Sigmoid colon (tissue), 7 donors: ENCODE measurements around the gene GAS2L1. TPM values are rescaled to one million over a fixed set of nuclear protein-coding genes. Genes with fewer than 3 reads are reported as not detected.

Source experiments
- DNase-seq: peaks from one replicate; pipeline ENCODE4 v3.0.0-alpha.2; 2019
- H3K27ac ChIP-seq, 4 donors: fragments of 200-600 bp; sonication (generic); one replicate each; pipeline ENCODE4 v1.5.1; 2016 to 2019; ENCODE audit warnings: mild to moderate bottlenecking in 1 of 4
- H3K27me3 ChIP-seq, 3 donors: fragments of 200-600 bp; sonication (generic); one replicate each; pipeline ENCODE4 v1.5.1; 2019; ENCODE audit warnings: mild to moderate bottlenecking in 1 of 3
- H3K36me3 ChIP-seq, 4 donors: fragments of 200-600 bp; sonication (generic); one replicate each; pipeline ENCODE4 v1.5.1; 2016 to 2019
- H3K4me1 ChIP-seq, 4 donors: fragments of 200-600 bp; sonication (generic); one replicate each; pipeline ENCODE4 v1.5.1; 2017 to 2019
- H3K4me3 ChIP-seq, 4 donors: fragments of 200-600 bp; sonication (generic); one replicate each; pipeline ENCODE4 v1.5.1; 2017 to 2019; ENCODE audit warnings: mild to moderate bottlenecking in 2 of 4, moderate library complexity in 1 of 4
- H3K9me3 ChIP-seq, 4 donors: fragments of 200-600 bp in 3 of 4; sonication (generic) in 3 of 4; one replicate each; pipeline versions ENCODE4 v1.5.1 to v1.6.1; 2013 to 2019
- EP300 ChIP-seq, 4 donors: sonication (generic); formaldehyde crosslinking; IDR thresholded peaks; one replicate each; pipeline ENCODE4 v1.6.1; 2017; ENCODE audit warnings: antibody characterized with exemption in 4 of 4
- POLR2A ChIP-seq, 2 donors: fragments of 450-650 bp; IDR thresholded peaks; one replicate each; pipeline ENCODE4 v1.6.1; 2016; ENCODE audit warnings: antibody characterized with exemption in 2 of 2, mild to moderate bottlenecking in 2 of 2, moderate library complexity in 2 of 2
- POLR2AphosphoS5 ChIP-seq, 4 donors: sonication (generic); formaldehyde crosslinking; IDR thresholded peaks; one replicate each; pipeline ENCODE4 v1.6.1; 2017; ENCODE audit warnings: antibody characterized with exemption in 4 of 4
- WGBS, 2 donors: extraction: QIAGEN DNeasy Blood & Tissue Kit; methylation state at CpG; one replicate each; pipeline ENCODE4 v1.1.7; 2013; 5-methylcytosine and 5-hydroxymethylcytosine counted together
- intact Hi-C: fragments of 100-400 bp; cut with DNase I; formaldehyde crosslinking; loops from one replicate; pipeline ENCODE4 v1.15.1; 2023
- polyA plus RNA-seq, 3 donors: library from polyadenylated mRNA; stranded (reverse); fragments of 200-250 nt; gene quantifications; one replicate each; pipeline ENCODE4 v1.2.3, GENCODE V29; 2013
- total RNA-seq, 4 donors: library from RNA; depleted of rRNA; stranded (reverse); fragments of >200 nt; gene quantifications; one replicate each; pipeline ENCODE4 v1.1.0, GENCODE V29; 2016
- TF ChIP-seq, protein P1 (sequence below), 4 experiments: fragments of 450-650 bp in 3 of 4; fragments of 200-600 bp in 1 of 4; IDR thresholded peaks; one replicate each; pipeline ENCODE4 v1.5.1; 2016 to 2019; ENCODE audit warnings: antibody characterized with exemption in 4 of 4, mild to moderate bottlenecking in 3 of 4, moderate library complexity in 2 of 4
- donor health status: healthy with polysubstance abuse.
- donor health status: Bipolar disorder and iron deficiency.
- donor health status: healthy.

GAS2L1 gene
- total and polyA plus RNA-seq, 7 donors = 12.0 to 27.5 (median 22.1) TPM

DNA sequence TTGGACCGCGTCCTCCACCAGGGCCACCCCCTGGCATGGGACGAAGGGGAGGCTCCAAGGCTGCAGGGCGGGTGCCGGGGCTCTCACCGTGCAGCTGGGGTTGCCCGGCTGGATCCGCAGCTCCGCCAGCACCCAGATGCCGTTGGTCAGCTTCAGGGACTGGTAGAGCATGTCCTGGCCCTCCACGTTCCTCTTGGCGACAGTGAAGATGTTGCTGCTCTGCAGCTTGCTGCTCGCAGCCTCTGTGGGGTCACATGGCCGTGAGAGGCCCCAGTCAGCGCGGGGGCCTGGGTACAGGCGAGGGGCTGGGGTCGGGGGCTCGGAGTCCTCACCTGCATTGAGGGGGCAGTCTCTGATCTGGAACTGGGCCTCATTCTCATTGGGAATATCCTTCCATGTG, 23.8 kb downstream of the GAS2L1 start:
- Histone ChIP-seq H3K27ac (no peak overlapping the region), H3K4me3 (no peak overlapping the region), H3K4me1 (peaks cover 0 to 16% (median 0%) of the 10 kb centered on the region in 4 donors), H3K36me3 (peaks cover 0 to 87% (median 38%) of the 10 kb centered on the region in 4 donors), H3K9me3 (no peaks in the 10 kb centered on the region), H3K27me3 (no peaks in the 10 kb centered on the region)
- TF ChIP-seq POLR2A (IDR thresholded peaks at IDR 0.05) (no peak), EP300 (IDR thresholded peaks at IDR 0.05) (no peak), POLR2AphosphoS5 (IDR thresholded peaks at IDR 0.05) (no peak)
- TF ChIP-seq, protein P1, sequence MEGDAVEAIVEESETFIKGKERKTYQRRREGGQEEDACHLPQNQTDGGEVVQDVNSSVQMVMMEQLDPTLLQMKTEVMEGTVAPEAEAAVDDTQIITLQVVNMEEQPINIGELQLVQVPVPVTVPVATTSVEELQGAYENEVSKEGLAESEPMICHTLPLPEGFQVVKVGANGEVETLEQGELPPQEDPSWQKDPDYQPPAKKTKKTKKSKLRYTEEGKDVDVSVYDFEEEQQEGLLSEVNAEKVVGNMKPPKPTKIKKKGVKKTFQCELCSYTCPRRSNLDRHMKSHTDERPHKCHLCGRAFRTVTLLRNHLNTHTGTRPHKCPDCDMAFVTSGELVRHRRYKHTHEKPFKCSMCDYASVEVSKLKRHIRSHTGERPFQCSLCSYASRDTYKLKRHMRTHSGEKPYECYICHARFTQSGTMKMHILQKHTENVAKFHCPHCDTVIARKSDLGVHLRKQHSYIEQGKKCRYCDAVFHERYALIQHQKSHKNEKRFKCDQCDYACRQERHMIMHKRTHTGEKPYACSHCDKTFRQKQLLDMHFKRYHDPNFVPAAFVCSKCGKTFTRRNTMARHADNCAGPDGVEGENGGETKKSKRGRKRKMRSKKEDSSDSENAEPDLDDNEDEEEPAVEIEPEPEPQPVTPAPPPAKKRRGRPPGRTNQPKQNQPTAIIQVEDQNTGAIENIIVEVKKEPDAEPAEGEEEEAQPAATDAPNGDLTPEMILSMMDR (IDR thresholded peaks at IDR 0.05) = no peak
- intact Hi-C loops = no loop called here
- 93 to 96% methylated on average over 19 of the region's 19 CpGs for WGBS, 2 donors
- no peak for DNase-seq

DNA sequence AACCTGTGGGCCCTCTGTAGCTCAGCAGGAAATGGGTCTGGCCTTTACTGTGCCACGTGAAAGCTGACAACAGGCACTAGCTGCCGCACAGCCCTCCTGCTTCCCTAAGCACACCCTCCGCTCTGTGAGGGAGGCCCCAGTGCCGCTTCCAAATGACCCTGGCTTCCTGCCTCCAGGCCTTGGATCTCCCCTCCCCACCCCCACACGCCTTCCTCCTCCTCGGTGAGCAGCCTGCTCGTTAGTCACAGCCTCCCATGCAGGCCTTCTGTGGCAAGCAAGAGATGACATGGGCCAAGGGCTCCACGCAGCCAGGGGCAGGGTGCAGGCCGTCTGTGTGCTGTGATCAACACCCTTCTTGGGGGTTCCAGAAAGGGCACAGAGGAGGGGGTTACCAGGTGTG, 24.3 kb downstream of the GAS2L1 start:
- peak; percentile 79 for DNase-seq
- 73 to 80% methylated on average over 9 of the region's 9 CpGs for WGBS, 2 donors
- intact Hi-C loops = no loop called here
- Histone ChIP-seq H3K4me3 (no peak overlapping the region), H3K36me3 (peaks cover 0 to 92% (median 42%) of the 10 kb centered on the region in 4 donors), H3K9me3 (no peaks in the 10 kb centered on the region), H3K4me1 (peaks cover 0 to 16% (median 0%) of the 10 kb centered on the region in 4 donors), H3K27me3 (no peaks in the 10 kb centered on the region), H3K27ac (no peak overlapping the region)
- TF ChIP-seq EP300 (IDR thresholded peaks at IDR 0.05) (no peak), POLR2AphosphoS5 (IDR thresholded peaks at IDR 0.05) (no peak), POLR2A (IDR thresholded peaks at IDR 0.05) (no peak)
- TF ChIP-seq, protein P1 (IDR thresholded peaks at IDR 0.05) = no peak

DNA sequence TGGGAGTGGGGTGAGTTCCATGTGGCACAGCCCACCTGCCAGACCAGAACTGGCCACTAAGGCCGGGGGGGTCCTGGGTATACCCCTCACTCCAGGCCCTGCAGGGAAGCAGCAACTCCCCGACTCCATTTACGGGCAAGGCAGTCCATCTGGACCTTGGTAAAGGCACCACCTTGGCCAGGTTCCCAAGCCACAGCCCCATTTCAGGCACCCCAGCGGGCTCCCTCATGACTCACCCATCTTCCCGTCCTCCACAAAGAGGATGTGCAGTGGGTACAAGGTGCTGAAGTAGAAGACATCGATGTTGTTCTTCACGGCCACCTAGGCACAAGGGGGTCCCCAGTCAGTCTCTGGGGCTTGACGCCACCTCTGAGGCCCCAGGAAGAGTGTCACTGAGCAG, 24.8 kb downstream of the GAS2L1 start:
- no peak for DNase-seq
- Histone ChIP-seq H3K36me3 (peaks cover 0 to 96% (median 46%) of the 10 kb centered on the region in 4 donors), H3K9me3 (no peaks in the 10 kb centered on the region), H3K4me3 (no peak overlapping the region), H3K4me1 (peaks cover 0 to 13% (median 0%) of the 10 kb centered on the region in 4 donors), H3K27ac (no peak overlapping the region), H3K27me3 (no peaks in the 10 kb centered on the region)
- intact Hi-C loops = no loop called here
- 89 to 92% methylated on average over 8 of the region's 8 CpGs for WGBS, 2 donors
- TF ChIP-seq, protein P1 (IDR thresholded peaks at IDR 0.05) = no peak
- no peak for TF ChIP-seq EP300 (IDR thresholded peaks at IDR 0.05)
- TF ChIP-seq POLR2AphosphoS5 (IDR thresholded peaks at IDR 0.05) = no peak
- no peak for TF ChIP-seq POLR2A (IDR thresholded peaks at IDR 0.05)

- no peak for DNase-seq
- Histone ChIP-seq H3K9me3 (no peaks in the 10 kb centered on the region), H3K36me3 (peaks cover 0 to 96% (median 47%) of the 10 kb centered on the region in 4 donors), H3K4me3 (no peak overlapping the region), H3K27me3 (no peaks in the 10 kb centered on the region), H3K4me1 (peaks cover 0 to 12% (median 0%) of the 10 kb centered on the region in 4 donors), H3K27ac (no peak overlapping the region)
- intact Hi-C loops = no loop called here
- TF ChIP-seq POLR2AphosphoS5 (IDR thresholded peaks at IDR 0.05) (no peak), EP300 (IDR thresholded peaks at IDR 0.05) (no peak), POLR2A (IDR thresholded peaks at IDR 0.05) (no peak)
- TF ChIP-seq, protein P1 (IDR thresholded peaks at IDR 0.05) = no peak
- WGBS, 2 donors = 90 to 93% methylated on average over 14 of the region's 14 CpGs
Observed at GRCh38 chr22:29331658-29332300, 25.3 kb downstream of the GAS2L1 start.
